Hepatocyte (in vitro differentiated cells): ENCODE results near the gene MACC1.

Source experiments
- CTCF ChIP-seq: fragments of 200-600 bp; sonication (generic); IDR thresholded peaks from 2 replicates; pipeline ENCODE4 v1.5.1; 2016; ENCODE audit warnings: antibody characterized with exemption, mild to moderate bottlenecking; ENCODE audit not compliant: poor library complexity
- EZH2 ChIP-seq: fragments of 200-600 bp; sonication (generic); IDR thresholded peaks from 2 replicates; pipeline ENCODE4 v1.6.1; 2016; ENCODE audit warnings: antibody characterized with exemption, mild to moderate bottlenecking, borderline replicate concordance
- EZH2phosphoT487 ChIP-seq: fragments of 200-600 bp; sonication (generic); IDR thresholded peaks from one replicate; pipeline ENCODE4 v1.6.1; 2018; ENCODE audit warnings: antibody characterized with exemption, mild to moderate bottlenecking, low read depth, moderate library complexity; ENCODE audit not compliant: unreplicated experiment, severe bottlenecking

GRCh38 chr7:20190560-20191390 is 26.4 kb downstream of the MACC1 start:
- TF ChIP-seq CTCF = no peak
- TF ChIP-seq EZH2 = no peak
- TF ChIP-seq EZH2phosphoT487 = no peak
